ENCODE measurements around the gene TTC24.
"Not testable (repeated sequence)": the region's sequence is repeated elsewhere in the genome, so short reads cannot be mapped to it uniquely, and the experiment has no call there.

Gene TTC24

GRCh38 chr1:156590326-156591180 lies 11.0 kb downstream of the TTC24 start:
- no peak for DNase-seq

DNA sequence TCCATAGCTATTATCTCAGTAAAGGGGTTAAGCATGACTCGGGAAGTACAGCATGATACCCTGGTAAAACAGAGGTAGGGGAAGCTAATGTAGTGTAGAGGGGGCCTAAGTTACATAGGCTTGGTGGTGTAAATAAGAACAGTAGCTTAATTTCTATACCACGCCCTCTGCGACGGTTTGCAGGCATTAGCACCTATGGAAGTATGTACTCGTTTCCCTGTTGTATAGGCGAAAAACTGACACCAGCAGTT lies 11.6 kb downstream of the TTC24 start:
- no peak for DNase-seq

DNA sequence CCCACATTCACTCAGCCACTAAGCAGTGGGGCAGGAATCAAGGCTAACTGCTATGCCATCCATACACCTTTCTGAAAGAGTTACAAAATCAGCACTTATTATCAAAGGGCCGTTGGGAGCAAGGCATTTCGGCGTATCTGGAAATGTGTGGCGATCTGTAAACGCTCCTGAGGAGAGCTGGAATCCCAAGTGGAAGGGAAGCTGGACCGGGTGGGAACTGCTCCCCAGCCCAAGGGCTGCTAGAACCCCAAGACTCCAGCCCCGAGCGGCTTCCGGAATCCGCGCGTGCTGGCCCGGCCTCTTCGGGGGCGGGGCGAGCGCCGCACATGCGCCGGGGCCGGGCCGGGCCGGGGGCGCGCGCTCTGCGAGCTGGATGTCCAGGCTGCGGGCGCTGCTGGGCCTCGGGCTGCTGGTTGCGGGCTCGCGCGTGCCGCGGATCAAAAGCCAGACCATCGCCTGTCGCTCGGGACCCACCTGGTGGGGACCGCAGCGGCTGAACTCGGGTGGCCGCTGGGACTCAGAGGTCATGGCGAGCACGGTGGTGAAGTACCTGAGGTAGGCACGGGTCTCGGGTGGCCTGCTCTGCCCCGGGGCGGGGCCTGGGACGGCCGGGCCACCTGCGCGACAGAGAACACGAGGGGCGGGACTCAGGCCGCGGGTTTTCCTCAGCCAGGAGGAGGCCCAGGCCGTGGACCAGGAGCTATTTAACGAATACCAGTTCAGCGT lies 12.1 kb downstream of the TTC24 start, which contains the start of gene NAXE:
Gene NAXE, plus strand, starts transcription at position 345 of the 726 bp plus-strand sequence. Its CDS starts 29 bp downstream, at position 374.
- peak; percentile 63 for DNase-seq

DNA sequence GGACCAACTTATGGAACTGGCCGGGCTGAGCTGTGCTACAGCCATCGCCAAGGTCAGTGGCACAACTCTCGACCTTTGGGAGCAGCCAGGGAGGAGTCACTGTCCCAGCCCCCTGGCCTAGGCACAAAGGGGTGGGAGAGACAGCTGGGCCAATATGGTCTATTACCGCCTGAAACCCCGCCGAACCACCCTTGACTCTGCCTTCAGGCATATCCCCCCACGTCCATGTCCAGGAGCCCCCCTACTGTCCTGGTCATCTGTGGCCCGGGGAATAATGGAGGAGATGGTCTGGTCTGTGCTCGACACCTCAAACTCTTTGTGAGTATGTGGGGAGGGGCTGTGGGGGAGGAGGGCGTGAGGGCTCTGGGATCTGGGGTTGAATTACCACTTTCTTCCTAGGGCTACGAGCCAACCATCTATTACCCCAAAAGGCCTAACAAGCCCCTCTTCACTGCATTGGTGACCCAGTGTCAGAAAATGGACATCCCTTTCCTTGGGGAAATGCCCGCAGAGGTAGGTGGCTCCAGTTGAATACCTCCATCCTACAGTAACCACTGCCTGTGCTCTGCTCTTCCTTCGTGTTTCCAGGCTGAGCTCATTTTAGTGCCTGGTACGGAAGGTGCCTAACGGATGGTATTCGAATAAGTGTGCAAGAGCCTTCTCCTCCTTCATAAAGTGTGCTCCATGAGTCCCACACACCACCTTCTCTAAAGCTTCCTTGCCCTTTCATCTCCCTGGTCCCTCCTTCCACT lies 12.8 kb downstream of the TTC24 start:
- no peak for DNase-seq

DNA sequence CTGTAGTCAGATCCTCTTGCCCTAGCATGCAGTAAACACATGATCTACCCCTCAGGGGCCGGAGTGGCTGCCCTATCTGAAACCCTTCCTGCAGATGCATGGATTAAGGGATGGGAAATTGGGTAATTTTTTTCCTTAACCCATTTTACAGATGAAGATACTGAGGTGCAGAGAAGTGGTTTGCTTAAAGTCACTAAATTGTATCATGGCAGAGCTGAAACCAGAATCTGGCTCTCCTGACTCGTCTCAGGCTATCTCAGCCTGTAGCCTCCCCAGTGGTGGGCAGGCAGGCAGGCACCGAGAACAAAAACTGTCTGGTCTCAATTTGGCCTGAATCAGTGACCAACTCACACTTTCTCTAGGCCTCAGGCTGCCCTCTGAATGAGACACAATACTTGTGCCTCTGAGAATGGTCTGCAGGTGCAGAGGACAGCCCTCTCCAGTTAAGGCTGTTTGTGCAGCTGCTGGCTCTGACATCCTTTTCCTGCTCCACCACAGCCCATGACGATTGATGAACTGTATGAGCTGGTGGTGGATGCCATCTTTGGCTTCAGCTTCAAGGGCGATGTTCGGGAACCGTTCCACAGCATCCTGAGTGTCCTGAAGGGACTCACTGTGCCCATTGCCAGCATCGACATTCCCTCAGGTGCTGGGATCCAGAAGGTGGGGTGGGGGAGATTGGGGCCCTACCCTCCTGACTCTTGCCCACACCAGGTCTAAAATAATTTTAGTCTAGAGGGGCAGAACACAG lies 13.6 kb downstream of the TTC24 start:
- no peak for DNase-seq

DNA sequence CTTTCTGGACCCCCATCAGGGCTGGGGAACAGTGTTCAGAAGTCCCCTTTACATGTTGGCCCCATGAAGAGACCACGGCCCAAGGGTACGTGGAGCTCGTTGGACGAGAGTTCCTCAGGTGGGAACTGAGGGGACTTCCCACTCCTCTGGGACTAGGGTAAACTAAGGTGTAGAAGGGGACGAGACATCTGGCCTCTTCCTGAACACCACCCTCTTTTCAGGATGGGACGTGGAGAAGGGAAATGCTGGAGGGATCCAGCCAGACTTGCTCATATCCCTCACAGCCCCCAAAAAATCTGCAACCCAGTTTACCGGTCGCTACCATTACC lies 14.1 kb downstream of the TTC24 start:
- no peak for DNase-seq

DNA sequence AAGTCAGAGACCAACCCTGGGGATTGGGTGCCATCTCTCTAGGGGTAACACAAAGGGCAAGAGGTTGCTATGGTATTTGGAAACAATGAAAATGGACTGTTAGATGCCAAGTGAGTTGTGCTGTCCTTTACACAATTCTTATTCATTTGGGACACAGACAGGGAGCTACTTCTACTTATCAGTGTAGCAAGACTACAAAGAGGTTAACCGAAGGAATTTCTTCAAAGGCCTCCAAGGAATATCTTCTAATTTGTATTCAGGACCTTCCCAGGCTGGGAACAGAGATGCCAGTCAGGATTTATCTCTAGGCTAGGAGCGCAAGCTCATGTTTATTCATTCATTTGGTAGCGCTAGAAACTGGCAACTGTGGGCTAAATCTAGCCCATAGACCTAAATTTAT lies 14.7 kb downstream of the TTC24 start:
- DNase-seq = no peak

GRCh38 chr1:156595016-156595415 lies 15.5 kb downstream of the TTC24 start:
- DNase-seq = no peak

DNA sequence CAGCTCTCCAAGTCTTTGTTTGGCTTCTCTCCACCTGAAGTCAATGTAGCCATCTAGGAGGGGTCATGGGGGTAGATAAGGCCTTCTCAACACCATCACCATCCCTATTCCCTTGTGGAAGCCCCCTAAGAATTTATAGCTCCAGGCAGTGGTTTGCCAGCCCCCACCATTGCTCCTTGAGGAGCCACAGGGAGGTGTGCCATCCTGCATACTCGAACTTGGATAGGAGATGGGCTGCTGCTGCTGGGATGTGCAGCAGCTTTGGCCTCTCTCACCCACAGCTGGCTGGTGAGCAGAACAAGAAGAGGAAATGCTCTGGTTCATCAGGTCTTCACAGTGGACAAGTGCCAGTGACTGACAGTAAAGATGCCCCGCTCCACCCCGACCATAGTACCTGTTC lies 16.9 kb downstream of the TTC24 start:
- DNase-seq = no peak

DNA sequence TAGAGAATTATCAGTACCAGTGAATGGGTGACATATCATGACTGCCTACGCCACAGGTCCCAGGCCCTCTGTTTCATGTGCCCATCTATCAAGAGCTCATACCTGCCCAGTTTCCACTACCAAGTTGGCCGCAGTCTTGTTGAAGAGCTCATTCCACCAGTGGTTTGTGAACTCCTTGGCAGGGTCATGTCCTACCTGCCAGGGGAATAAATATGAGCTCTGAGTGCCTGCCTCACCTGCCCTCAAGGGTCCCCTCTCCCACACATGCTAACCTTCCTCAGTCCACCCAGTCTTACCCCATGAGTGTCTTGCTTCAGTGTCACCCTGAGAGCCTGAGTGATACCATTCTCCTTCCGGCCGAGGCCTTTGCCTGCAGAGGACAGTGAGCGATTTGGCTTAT lies 18.6 kb downstream of the TTC24 start:
- DNase-seq = no peak

DNA sequence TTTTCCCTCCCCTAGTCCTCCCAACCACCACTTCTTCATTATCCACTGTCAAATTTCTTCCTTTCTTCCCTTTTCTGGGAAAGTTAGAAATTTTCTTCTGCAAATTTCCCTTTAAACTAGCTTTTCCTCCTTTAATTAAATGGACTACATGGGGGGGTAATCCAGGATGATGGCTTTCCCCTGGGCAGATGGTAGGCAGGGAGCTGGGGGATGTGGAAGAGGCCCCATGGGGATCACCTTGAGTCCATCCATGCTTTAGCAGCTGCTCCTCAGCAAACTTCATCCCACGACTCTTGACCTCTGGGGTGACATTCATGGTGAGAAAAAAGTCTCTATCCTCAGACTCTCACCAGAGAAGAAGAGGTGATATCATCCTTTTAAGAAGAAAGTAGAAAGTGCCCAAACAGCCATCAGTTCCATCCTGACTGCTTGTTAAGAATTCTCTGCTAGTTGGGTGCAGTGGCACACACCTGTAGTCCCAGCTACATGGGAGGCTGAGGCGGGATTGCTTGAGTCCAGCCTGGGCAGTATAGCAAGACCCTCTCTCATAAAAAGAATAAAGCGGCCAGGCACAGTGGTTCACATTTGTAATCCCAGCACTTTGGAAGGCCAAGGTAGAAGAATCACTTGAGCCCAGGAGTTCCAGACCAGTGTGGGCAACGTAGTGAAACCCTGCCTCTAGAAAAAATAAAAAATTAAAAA lies 19.4 kb downstream of the TTC24 start:
- DNase-seq = no peak

GRCh38 chr1:156599811-156600210 lies 20.3 kb downstream of the TTC24 start:
- DNase-seq = peak; percentile 63

- DNase-seq = no peak
These were observed 21.2 kb downstream of the TTC24 start for GRCh38 chr1:156600733-156601121.

- peak; percentile 83 for DNase-seq
These were observed 21.8 kb downstream of the TTC24 start, which contains the start of gene GPATCH4 for GRCh38 chr1:156601122-156601830. TSS of gene GPATCH4 (minus strand) at chr1:156601479.

DNA sequence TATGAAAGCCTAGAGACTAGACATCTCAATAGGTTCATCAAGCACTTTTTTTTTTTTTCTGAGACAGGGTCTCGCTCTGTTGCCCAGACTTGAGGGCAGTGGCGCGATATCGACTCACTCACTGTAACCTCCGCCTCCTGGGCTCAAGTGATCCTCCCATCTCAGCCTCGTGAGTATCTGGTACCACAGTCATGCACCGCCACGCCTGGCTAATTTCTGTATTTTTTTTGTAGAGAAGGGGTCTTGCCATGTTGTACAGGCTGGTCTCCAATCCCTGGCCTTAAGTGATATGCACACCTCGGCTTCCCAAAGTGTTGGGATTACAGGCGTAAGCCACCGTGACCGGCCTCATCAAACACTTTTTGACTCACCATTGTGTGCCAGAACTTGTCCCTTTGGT lies 22.4 kb downstream of the TTC24 start:
- no peak for DNase-seq

GRCh38 chr1:156602557-156602993 lies 23.1 kb downstream of the TTC24 start:
- peak; percentile 54 for DNase-seq

DNA sequence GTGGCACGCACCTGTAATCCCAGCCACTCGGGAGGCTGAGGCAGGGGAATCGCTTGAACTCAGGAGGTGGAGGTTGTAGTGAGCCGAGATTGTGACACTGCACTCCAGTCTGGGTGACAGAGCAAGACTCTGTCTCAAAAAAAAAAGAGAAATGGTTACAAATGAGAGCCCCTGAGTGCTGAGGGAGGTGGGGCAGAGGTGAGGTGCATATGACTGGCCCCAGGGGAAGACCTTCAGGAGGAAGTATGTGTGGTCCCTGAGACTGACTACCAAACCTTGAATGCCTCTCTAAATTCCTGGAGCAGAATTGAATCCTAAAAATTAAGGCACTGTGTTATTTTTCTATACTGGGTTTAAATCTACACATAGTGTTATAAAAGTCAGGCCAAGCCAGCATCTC lies 27.8 kb downstream of the TTC24 start:
- not testable (repeated sequence) for DNase-seq

DNA sequence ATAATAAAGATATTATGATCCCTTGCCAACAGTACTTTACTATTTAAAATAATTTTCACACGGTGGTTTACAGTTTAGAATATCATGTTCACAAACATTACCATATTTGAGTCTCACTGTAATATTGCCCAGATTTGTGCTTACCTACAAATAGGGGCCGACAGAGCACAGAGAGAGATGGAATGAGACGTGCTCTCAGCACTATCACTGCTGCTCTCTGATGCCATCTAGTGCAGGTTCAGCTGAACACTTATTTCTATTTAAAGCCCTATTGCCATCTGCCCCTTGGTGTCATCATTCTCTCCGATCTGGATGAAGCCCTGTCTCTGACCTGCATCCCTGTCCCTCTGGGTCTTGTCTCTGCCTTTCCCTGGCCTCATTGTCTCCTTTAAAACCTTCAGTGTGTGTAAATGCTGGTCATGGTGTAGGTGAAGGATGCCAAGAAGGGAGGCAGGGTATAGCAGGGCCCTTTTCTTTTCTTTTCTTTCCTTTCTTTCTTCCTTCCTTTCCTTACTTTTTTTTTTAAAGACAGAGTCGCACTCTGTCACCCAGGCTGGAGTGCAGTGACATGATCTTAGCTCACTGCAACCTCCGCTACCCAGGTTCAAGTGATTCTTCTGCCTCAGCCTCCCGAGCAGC lies 28.6 kb downstream of the TTC24 start:
- DNase-seq = peak; percentile 78

- peak; percentile 31 for DNase-seq
These were observed 29.5 kb downstream of the TTC24 start for GRCh38 chr1:156608981-156609380.

DNA sequence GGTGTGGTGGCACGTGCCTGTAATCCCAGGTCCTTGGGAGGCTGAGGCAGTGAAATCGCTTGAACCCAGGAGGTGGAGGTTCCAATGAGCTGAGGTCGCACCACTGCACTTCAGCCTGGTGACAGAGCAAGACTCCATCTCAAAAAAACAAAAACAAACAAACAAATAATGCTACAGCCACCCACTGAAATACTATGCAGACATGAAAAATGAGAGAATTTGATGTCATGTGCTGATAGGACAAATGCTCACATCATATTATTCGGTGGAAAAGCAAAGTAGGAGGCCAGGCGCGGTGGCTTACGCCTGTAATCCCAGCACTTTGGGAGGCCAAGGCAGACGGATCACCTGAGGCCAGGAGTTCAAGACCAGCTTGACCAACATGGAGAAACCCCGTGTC lies 30.5 kb downstream of the TTC24 start:
- not testable (repeated sequence) for DNase-seq

DNA sequence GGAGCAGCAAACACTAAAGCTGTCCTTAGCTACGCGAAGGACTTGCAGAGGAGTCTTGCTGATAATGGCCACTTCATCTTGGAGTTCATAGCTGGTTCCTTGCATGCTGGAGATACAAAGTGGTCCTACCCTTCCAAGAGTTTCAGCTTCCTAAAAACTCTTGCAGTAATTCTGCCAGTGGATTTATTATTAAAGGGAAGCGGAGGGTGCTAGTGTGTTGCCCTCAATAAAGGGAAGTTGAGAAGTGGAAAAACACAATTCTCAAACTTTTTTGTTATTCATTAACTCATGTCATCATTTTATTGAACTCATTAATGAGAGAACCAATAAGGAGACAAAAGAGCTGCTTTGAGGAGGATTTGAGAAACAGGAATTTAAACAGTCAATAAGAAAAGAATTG lies 33.1 kb downstream of the TTC24 start:
- peak; percentile 40 for DNase-seq
